ENCODE results near the gene SPATA6. TPM values are rescaled to one million over a fixed set of nuclear protein-coding genes. Genes with fewer than 3 reads are reported as not detected.

Gene SPATA6
- total RNA-seq, 1 donor, result 7.6 TPM

GRCh38 chr1:48266576-48266975 lies 205.4 kb downstream of the SPATA6 start:
- no peak for DNase-seq (ENCODE audit: insufficient read length, low spot score, missing footprints)
- TF ChIP-seq CTCF (IDR thresholded peaks at IDR 0.05; ENCODE audit: extremely low read depth, low read depth, low read length), result no peak
- Histone ChIP-seq H3K27ac (ENCODE audit: low read depth, low read length) (no peak overlapping the region), H3K27me3 (ENCODE audit: insufficient read depth, low read length) (no peaks in the 10 kb centered on the region), H3K4me1 (ENCODE audit: insufficient read depth, low read length) (no peaks in the 10 kb centered on the region), H3K79me2 (ENCODE audit: insufficient read depth, low read length) (no peaks in the 10 kb centered on the region), H3K9me3 (ENCODE audit: low read depth, low read length) (no peaks in the 10 kb centered on the region), H2AFZ (ENCODE audit: low read length) (no peak overlapping the region), H3K4me2 (ENCODE audit: insufficient read depth, low read length) (no peak overlapping the region), H4K20me1 (ENCODE audit: insufficient read depth, low read length) (no peaks in the 10 kb centered on the region), H3K36me3 (ENCODE audit: insufficient read depth, low read length) (no peaks in the 10 kb centered on the region), H3K4me3 (ENCODE audit: insufficient read depth, low read length) (no peak overlapping the region)

- Histone ChIP-seq H3K79me2 (ENCODE audit: insufficient read depth, low read length) (no peaks in the 10 kb centered on the region), H3K9me3 (ENCODE audit: low read depth, low read length) (no peaks in the 10 kb centered on the region), H4K20me1 (ENCODE audit: insufficient read depth, low read length) (no peaks in the 10 kb centered on the region), H3K27me3 (ENCODE audit: insufficient read depth, low read length) (no peaks in the 10 kb centered on the region), H3K4me1 (ENCODE audit: insufficient read depth, low read length) (no peaks in the 10 kb centered on the region), H2AFZ (ENCODE audit: low read length) (no peak overlapping the region), H3K36me3 (ENCODE audit: insufficient read depth, low read length) (no peaks in the 10 kb centered on the region), H3K27ac (ENCODE audit: low read depth, low read length) (no peak overlapping the region), H3K4me2 (ENCODE audit: insufficient read depth, low read length) (no peak overlapping the region), H3K4me3 (ENCODE audit: insufficient read depth, low read length) (no peak overlapping the region)
- no peak for DNase-seq (ENCODE audit: insufficient read length, low spot score, missing footprints)
- no peak for TF ChIP-seq CTCF (IDR thresholded peaks at IDR 0.05; ENCODE audit: extremely low read depth, low read depth, low read length)
Observed at GRCh38 chr1:48263041-48263440, 209.0 kb downstream of the SPATA6 start.

- Histone ChIP-seq H3K4me1 (ENCODE audit: insufficient read depth, low read length) (no peaks in the 10 kb centered on the region), H3K4me2 (ENCODE audit: insufficient read depth, low read length) (no peak overlapping the region), H3K4me3 (ENCODE audit: insufficient read depth, low read length) (no peak overlapping the region), H3K9me3 (ENCODE audit: low read depth, low read length) (no peaks in the 10 kb centered on the region), H3K79me2 (ENCODE audit: insufficient read depth, low read length) (no peaks in the 10 kb centered on the region), H3K27ac (ENCODE audit: low read depth, low read length) (no peak overlapping the region), H3K36me3 (ENCODE audit: insufficient read depth, low read length) (no peaks in the 10 kb centered on the region), H4K20me1 (ENCODE audit: insufficient read depth, low read length) (no peaks in the 10 kb centered on the region), H2AFZ (ENCODE audit: low read length) (no peak overlapping the region), H3K27me3 (ENCODE audit: insufficient read depth, low read length) (no peaks in the 10 kb centered on the region)
- no peak for TF ChIP-seq CTCF (IDR thresholded peaks at IDR 0.05; ENCODE audit: extremely low read depth, low read depth, low read length)
- DNase-seq (ENCODE audit: insufficient read length, low spot score, missing footprints), result no peak
Observed at GRCh38 chr1:48261881-48262400, 210.1 kb downstream of the SPATA6 start.

- no peak for DNase-seq (ENCODE audit: insufficient read length, low spot score, missing footprints)
- no peak overlapping the region for H2AFZ ChIP-seq (ENCODE audit: low read length)
Observed at GRCh38 chr1:48258106-48258505, 213.9 kb downstream of the SPATA6 start.

More at GRCh38 chr1:48258106-48258505, 213.9 kb downstream of the SPATA6 start:
- no peaks in the 10 kb centered on the region for H3K79me2 ChIP-seq (ENCODE audit: insufficient read depth, low read length)
- no peaks in the 10 kb centered on the region for H3K9me3 ChIP-seq (ENCODE audit: low read depth, low read length)
- H3K36me3 ChIP-seq (ENCODE audit: insufficient read depth, low read length), result no peaks in the 10 kb centered on the region
- H3K27me3 ChIP-seq (ENCODE audit: insufficient read depth, low read length), result no peaks in the 10 kb centered on the region
- H3K4me2 ChIP-seq (ENCODE audit: insufficient read depth, low read length), result no peak overlapping the region
- no peak overlapping the region for H3K4me3 ChIP-seq (ENCODE audit: insufficient read depth, low read length)
- H3K4me1 ChIP-seq (ENCODE audit: insufficient read depth, low read length), result no peaks in the 10 kb centered on the region
- H4K20me1 ChIP-seq (ENCODE audit: insufficient read depth, low read length), result no peaks in the 10 kb centered on the region
- no peak overlapping the region for H3K27ac ChIP-seq (ENCODE audit: low read depth, low read length)
- no peak for TF ChIP-seq CTCF (IDR thresholded peaks at IDR 0.05; ENCODE audit: extremely low read depth, low read depth, low read length)

Data from osteoblast (primary cell).